ENCODE measurements around the gene SLC16A3. TPM values are rescaled to one million over a fixed set of nuclear protein-coding genes. Genes with fewer than 3 reads are reported as not detected.

SLC16A3 gene
- total and polyA plus RNA-seq, 2 of the 8 experiments (the other 6 are each of a cell fraction or from before 2014, with no cell fraction given) = 3.8 to 8.7 TPM

DNA sequence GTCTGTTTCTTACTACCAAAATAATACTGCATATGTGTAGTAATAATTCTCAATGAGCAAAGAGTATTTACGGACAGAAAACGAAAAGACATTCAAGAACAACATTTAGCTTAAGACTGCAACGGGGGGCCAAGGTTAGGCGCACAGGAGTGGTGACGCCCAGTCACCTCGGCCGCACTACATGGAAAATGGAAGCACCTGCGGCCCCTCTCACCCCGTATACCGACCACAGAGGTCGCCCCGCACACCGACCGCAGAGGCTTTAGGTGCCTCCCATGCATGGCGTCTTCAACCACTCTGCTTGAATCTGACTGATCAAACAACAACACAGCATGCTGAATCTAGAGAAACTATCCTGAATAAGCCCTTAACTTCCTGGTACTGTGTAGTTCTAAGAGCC lies 42.6 kb upstream of the SLC16A3 start (continued):
- TF ChIP-seq, protein P1, sequence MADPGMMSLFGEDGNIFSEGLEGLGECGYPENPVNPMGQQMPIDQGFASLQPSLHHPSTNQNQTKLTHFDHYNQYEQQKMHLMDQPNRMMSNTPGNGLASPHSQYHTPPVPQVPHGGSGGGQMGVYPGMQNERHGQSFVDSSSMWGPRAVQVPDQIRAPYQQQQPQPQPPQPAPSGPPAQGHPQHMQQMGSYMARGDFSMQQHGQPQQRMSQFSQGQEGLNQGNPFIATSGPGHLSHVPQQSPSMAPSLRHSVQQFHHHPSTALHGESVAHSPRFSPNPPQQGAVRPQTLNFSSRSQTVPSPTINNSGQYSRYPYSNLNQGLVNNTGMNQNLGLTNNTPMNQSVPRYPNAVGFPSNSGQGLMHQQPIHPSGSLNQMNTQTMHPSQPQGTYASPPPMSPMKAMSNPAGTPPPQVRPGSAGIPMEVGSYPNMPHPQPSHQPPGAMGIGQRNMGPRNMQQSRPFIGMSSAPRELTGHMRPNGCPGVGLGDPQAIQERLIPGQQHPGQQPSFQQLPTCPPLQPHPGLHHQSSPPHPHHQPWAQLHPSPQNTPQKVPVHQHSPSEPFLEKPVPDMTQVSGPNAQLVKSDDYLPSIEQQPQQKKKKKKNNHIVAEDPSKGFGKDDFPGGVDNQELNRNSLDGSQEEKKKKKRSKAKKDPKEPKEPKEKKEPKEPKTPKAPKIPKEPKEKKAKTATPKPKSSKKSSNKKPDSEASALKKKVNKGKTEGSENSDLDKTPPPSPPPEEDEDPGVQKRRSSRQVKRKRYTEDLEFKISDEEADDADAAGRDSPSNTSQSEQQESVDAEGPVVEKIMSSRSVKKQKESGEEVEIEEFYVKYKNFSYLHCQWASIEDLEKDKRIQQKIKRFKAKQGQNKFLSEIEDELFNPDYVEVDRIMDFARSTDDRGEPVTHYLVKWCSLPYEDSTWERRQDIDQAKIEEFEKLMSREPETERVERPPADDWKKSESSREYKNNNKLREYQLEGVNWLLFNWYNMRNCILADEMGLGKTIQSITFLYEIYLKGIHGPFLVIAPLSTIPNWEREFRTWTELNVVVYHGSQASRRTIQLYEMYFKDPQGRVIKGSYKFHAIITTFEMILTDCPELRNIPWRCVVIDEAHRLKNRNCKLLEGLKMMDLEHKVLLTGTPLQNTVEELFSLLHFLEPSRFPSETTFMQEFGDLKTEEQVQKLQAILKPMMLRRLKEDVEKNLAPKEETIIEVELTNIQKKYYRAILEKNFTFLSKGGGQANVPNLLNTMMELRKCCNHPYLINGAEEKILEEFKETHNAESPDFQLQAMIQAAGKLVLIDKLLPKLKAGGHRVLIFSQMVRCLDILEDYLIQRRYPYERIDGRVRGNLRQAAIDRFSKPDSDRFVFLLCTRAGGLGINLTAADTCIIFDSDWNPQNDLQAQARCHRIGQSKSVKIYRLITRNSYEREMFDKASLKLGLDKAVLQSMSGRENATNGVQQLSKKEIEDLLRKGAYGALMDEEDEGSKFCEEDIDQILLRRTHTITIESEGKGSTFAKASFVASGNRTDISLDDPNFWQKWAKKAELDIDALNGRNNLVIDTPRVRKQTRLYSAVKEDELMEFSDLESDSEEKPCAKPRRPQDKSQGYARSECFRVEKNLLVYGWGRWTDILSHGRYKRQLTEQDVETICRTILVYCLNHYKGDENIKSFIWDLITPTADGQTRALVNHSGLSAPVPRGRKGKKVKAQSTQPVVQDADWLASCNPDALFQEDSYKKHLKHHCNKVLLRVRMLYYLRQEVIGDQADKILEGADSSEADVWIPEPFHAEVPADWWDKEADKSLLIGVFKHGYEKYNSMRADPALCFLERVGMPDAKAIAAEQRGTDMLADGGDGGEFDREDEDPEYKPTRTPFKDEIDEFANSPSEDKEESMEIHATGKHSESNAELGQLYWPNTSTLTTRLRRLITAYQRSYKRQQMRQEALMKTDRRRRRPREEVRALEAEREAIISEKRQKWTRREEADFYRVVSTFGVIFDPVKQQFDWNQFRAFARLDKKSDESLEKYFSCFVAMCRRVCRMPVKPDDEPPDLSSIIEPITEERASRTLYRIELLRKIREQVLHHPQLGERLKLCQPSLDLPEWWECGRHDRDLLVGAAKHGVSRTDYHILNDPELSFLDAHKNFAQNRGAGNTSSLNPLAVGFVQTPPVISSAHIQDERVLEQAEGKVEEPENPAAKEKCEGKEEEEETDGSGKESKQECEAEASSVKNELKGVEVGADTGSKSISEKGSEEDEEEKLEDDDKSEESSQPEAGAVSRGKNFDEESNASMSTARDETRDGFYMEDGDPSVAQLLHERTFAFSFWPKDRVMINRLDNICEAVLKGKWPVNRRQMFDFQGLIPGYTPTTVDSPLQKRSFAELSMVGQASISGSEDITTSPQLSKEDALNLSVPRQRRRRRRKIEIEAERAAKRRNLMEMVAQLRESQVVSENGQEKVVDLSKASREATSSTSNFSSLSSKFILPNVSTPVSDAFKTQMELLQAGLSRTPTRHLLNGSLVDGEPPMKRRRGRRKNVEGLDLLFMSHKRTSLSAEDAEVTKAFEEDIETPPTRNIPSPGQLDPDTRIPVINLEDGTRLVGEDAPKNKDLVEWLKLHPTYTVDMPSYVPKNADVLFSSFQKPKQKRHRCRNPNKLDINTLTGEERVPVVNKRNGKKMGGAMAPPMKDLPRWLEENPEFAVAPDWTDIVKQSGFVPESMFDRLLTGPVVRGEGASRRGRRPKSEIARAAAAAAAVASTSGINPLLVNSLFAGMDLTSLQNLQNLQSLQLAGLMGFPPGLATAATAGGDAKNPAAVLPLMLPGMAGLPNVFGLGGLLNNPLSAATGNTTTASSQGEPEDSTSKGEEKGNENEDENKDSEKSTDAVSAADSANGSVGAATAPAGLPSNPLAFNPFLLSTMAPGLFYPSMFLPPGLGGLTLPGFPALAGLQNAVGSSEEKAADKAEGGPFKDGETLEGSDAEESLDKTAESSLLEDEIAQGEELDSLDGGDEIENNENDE (IDR thresholded peaks at IDR 0.05; ENCODE audit: insufficient replicate concordance, low read length) = no peak
- TF ChIP-seq YY1 (IDR thresholded peaks at IDR 0.05; ENCODE audit: low read depth, low read length) (no peak), FOSL1 (IDR thresholded peaks at IDR 0.05; ENCODE audit: insufficient read depth, low read depth, low read length) (no peak), CBX5 (IDR thresholded peaks at IDR 0.05; ENCODE audit: low read depth, low read length) (no peak), SP4 (IDR thresholded peaks at IDR 0.05; ENCODE audit: low read length) (no peak), CBX8 (IDR thresholded peaks at IDR 0.05; ENCODE audit: borderline replicate concordance, low read depth, low read length) (no peak), KDM1A (IDR thresholded peaks at IDR 0.05; ENCODE audit: borderline replicate concordance, low read length) (no peak), SP2 (IDR thresholded peaks at IDR 0.05; ENCODE audit: low read length) (no peak), SUZ12 (IDR thresholded peaks at IDR 0.05; ENCODE audit: low read length) (no peak), CTBP2 (IDR thresholded peaks at IDR 0.05; ENCODE audit: borderline replicate concordance, insufficient read depth, insufficient read length, low read length) (no peak), RBBP5 (IDR thresholded peaks at IDR 0.05; ENCODE audit: borderline replicate concordance, low read depth, low read length) (no peak), HDAC2 (IDR thresholded peaks at IDR 0.05; ENCODE audit: borderline replicate concordance in 1 of 2, low read depth in 2 of 2, low read length in 2 of 2) (no peak)

Data from H1 (cell line).